ENCODE results near the gene GCK.

DNA sequence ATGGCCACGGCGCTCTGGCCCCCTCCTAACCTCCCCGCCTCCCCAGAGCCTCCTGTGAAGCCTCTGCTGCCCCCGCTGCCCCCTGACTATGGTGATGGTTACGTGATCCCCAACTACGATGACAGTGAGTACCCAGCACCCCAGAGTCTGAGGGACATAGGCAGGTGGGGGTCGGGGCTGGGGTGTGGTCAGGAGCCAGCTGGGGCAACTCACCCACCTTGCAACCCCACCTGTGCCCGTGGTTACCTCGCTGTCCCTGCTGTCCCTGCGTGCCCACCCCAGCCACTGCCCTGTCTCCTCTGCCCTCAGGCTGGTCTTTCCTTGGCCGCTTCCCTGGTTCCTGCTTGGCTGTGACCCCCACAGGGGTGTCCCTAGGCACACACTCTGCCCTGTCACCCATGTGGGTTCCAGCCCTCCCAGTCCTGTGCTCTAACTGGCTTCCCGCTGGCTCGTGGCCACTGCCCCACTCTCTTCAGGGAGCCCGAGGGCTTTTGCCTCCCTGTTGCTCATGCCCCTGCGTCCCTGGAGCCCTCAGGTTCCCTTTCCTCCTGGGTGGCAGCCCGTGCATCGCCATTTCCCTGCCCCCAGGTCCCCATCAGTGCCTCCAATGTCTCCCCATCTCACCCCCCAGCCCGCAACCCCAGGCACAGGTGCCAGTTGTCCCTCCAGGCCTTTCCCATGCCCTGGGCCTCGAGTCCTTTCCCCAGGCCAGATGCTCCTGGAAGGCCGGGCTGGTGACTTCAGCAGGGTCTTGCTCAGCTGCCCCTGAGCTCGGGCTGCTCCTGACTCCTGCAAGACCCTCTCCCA, 81.1 kb downstream of the GCK start:
- TF ChIP-seq, protein P1, sequence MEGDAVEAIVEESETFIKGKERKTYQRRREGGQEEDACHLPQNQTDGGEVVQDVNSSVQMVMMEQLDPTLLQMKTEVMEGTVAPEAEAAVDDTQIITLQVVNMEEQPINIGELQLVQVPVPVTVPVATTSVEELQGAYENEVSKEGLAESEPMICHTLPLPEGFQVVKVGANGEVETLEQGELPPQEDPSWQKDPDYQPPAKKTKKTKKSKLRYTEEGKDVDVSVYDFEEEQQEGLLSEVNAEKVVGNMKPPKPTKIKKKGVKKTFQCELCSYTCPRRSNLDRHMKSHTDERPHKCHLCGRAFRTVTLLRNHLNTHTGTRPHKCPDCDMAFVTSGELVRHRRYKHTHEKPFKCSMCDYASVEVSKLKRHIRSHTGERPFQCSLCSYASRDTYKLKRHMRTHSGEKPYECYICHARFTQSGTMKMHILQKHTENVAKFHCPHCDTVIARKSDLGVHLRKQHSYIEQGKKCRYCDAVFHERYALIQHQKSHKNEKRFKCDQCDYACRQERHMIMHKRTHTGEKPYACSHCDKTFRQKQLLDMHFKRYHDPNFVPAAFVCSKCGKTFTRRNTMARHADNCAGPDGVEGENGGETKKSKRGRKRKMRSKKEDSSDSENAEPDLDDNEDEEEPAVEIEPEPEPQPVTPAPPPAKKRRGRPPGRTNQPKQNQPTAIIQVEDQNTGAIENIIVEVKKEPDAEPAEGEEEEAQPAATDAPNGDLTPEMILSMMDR (IDR thresholded peaks at IDR 0.05): no peak
- no peak for TF ChIP-seq POLR2A (IDR thresholded peaks at IDR 0.05)

Measured in Peyer's patch (tissue), 4 donors.